Activated CD4-positive, alpha-beta T cell treated with anti-CD3 and anti-CD28 coated beads, Interleukin-2, amount 50 U/mL, for 48 hours (primary cell): Measurements from ENCODE around the gene C22orf39.
A peak's percentile ranks its signal among the peaks of the same experiment; 100 is the strongest.

Experiments
- DNase-seq, 2 experiments: peaks; one replicate each; pipeline ENCODE4 v3.0.0-alpha.2; 2020

C22orf39 gene

GRCh38 chr22:19447330-19448075, at the start of gene C22orf39:
TSS of gene C22orf39 (minus strand) at chr22:19447711. CDS start at chr22:19447688, 23 bp downstream.
- peak; percentile 81 to 86 for DNase-seq

- DNase-seq: no peak
Measured at GRCh38 chr22:19497245-19497644, 49.7 kb upstream of the C22orf39 start.

- DNase-seq: no peak
Measured at GRCh38 chr22:19496324-19496630, 48.8 kb upstream of the C22orf39 start.

GRCh38 chr22:19495562-19496323, 48.2 kb upstream of the C22orf39 start:
- DNase-seq: no peak

- no peak for DNase-seq
Measured at GRCh38 chr22:19494676-19495173, 47.2 kb upstream of the C22orf39 start.

- no peak for DNase-seq
Measured at GRCh38 chr22:19494001-19494560, 46.6 kb upstream of the C22orf39 start.

- DNase-seq: no peak
Measured at GRCh38 chr22:19492504-19493174, 45.1 kb upstream of the C22orf39 start.

- no peak for DNase-seq
Measured at GRCh38 chr22:19490628-19491230, 43.2 kb upstream of the C22orf39 start.

- DNase-seq: no peak
Measured at GRCh38 chr22:19488884-19489843, 41.7 kb upstream of the C22orf39 start.

GRCh38 chr22:19488285-19488684, 40.8 kb upstream of the C22orf39 start:
- no peak for DNase-seq

- DNase-seq: no peak
Measured at GRCh38 chr22:19483481-19484244, 36.2 kb upstream of the C22orf39 start.

GRCh38 chr22:19482297-19482696, 34.8 kb upstream of the C22orf39 start:
- DNase-seq: no peak

- DNase-seq: no peak
Measured at GRCh38 chr22:19480789-19481188, 33.3 kb upstream of the C22orf39 start.

GRCh38 chr22:19480173-19480568, 32.7 kb upstream of the C22orf39 start:
- no peak for DNase-seq

- DNase-seq: peak; percentile 92 to 95
Measured at GRCh38 chr22:19479355-19480172, 32.1 kb upstream of the C22orf39 start, which contains the start of gene CDC45. TSS of gene CDC45 (plus strand) at chr22:19479920. CDS start at chr22:19479969, 49 bp downstream.

- peak; percentile 76 to 83 for DNase-seq
Measured at GRCh38 chr22:19478901-19479354, 31.4 kb upstream of the C22orf39 start, which contains the start of gene UFD1. TSS of gene UFD1 (minus strand) at chr22:19479193. CDS start at chr22:19479085, 108 bp downstream.

GRCh38 chr22:19478045-19478900, 30.8 kb upstream of the C22orf39 start:
- peak in 1 of 2 experiments; percentile 12 for DNase-seq

- DNase-seq: no peak
Measured at GRCh38 chr22:19477321-19478044, 30.0 kb upstream of the C22orf39 start.
